Activated effector memory CD4-positive, alpha-beta T cell treated with anti-CD3 and anti-CD28 coated beads, Interleukin-2, amount 50 U/mL, for 16 hours (primary cell): Measurements from ENCODE around the gene SUN5.
A peak's percentile ranks its signal among the peaks of the same experiment; 100 is the strongest.

Experiments
- DNase-seq: peaks from one replicate; pipeline ENCODE4 v3.0.0-alpha.2; 2020

SUN5 gene

GRCh38 chr20:33013701-33014326 lies 9.6 kb upstream of the SUN5 start:
- no peak for DNase-seq

- no peak for DNase-seq
Observed at GRCh38 chr20:33012327-33013189, 8.3 kb upstream of the SUN5 start.

- no peak for DNase-seq
Observed at GRCh38 chr20:33010674-33011449, 6.6 kb upstream of the SUN5 start.

GRCh38 chr20:33010133-33010504 lies 5.9 kb upstream of the SUN5 start:
- DNase-seq, result no peak

GRCh38 chr20:33009214-33010132 lies 5.2 kb upstream of the SUN5 start:
- DNase-seq, result no peak

- DNase-seq, result no peak
Observed at GRCh38 chr20:33008336-33009213, 4.3 kb upstream of the SUN5 start.

- DNase-seq, result no peak
Observed at GRCh38 chr20:33007376-33008335, 3.4 kb upstream of the SUN5 start, which contains the start of gene BPIFB2. TSS of gene BPIFB2 (plus strand) at chr20:33007704. CDS start at chr20:33008575, 871 bp downstream.

- DNase-seq, result no peak
Observed at GRCh38 chr20:33006776-33007375, 2.6 kb upstream of the SUN5 start.

GRCh38 chr20:33005908-33006775 lies 1.9 kb upstream of the SUN5 start:
- no peak for DNase-seq

- no peak for DNase-seq
Observed at GRCh38 chr20:33005132-33005566, 916 bp upstream of the SUN5 start.

GRCh38 chr20:33002087-33002808 lies 2.0 kb downstream of the SUN5 start:
- no peak for DNase-seq

GRCh38 chr20:33000802-33001466 lies 3.3 kb downstream of the SUN5 start:
- no peak for DNase-seq

GRCh38 chr20:32999603-33000250 lies 4.5 kb downstream of the SUN5 start:
- DNase-seq, result no peak

GRCh38 chr20:32997431-32997830 lies 6.8 kb downstream of the SUN5 start:
- peak; percentile 38 for DNase-seq

- DNase-seq, result no peak
Observed at GRCh38 chr20:32995802-32996201, 8.4 kb downstream of the SUN5 start.

GRCh38 chr20:32993496-32994050 lies 10.7 kb downstream of the SUN5 start:
- no peak for DNase-seq
